GM21576 (cell line): ENCODE data around the gene C9orf72.
"Not testable (repeated sequence)": the region's sequence is repeated elsewhere in the genome, so short reads cannot be mapped to it uniquely, and the experiment has no call there.

Experiments
- ATAC-seq: cut with Tn5 transposase; IDR thresholded peaks from one replicate; pipeline ENCODE4 v1.9.1; 2021; ENCODE audit warnings: mild to moderate bottlenecking, moderate library complexity; ENCODE audit not compliant: unreplicated experiment

The C9orf72 gene

GRCh38 chr9:27572918-27573633 is at the start of gene C9orf72:
Gene C9orf72, minus strand, starts transcription at chr9:27573481. Its CDS starts 6,361 bp downstream, at chr9:27567120.
- peak; percentile 47 for ATAC-seq

- no peak for ATAC-seq
Observed at GRCh38 chr9:27622693-27623340, 49.5 kb upstream of the C9orf72 start.

GRCh38 chr9:27619743-27620142 is 46.5 kb upstream of the C9orf72 start:
- ATAC-seq, result no peak

GRCh38 chr9:27618066-27618465 is 44.8 kb upstream of the C9orf72 start:
- ATAC-seq, result no peak

- no peak for ATAC-seq
Observed at GRCh38 chr9:27614551-27614950, 41.3 kb upstream of the C9orf72 start.

- ATAC-seq, result not testable (repeated sequence)
Observed at GRCh38 chr9:27612036-27612435, 38.8 kb upstream of the C9orf72 start.

- no peak for ATAC-seq
Observed at GRCh38 chr9:27610622-27611021, 37.3 kb upstream of the C9orf72 start.

- no peak for ATAC-seq
Observed at GRCh38 chr9:27602954-27603353, 29.7 kb upstream of the C9orf72 start.

GRCh38 chr9:27602142-27602861 is 29.0 kb upstream of the C9orf72 start:
- no peak for ATAC-seq

GRCh38 chr9:27601396-27601795 is 28.1 kb upstream of the C9orf72 start:
- ATAC-seq, result no peak

- no peak for ATAC-seq
Observed at GRCh38 chr9:27600256-27600655, 27.0 kb upstream of the C9orf72 start.

GRCh38 chr9:27599870-27600238 is 26.6 kb upstream of the C9orf72 start:
- ATAC-seq, result no peak

- no peak for ATAC-seq
Observed at GRCh38 chr9:27599102-27599869, 26.0 kb upstream of the C9orf72 start.

GRCh38 chr9:27595733-27596132 is 22.5 kb upstream of the C9orf72 start:
- no peak for ATAC-seq

- ATAC-seq, result no peak
Observed at GRCh38 chr9:27591672-27592071, 18.4 kb upstream of the C9orf72 start.

GRCh38 chr9:27591093-27591492 is 17.8 kb upstream of the C9orf72 start:
- ATAC-seq, result no peak

- ATAC-seq, result no peak
Observed at GRCh38 chr9:27590651-27591050, 17.4 kb upstream of the C9orf72 start.

- ATAC-seq, result no peak
Observed at GRCh38 chr9:27589462-27589861, 16.2 kb upstream of the C9orf72 start.

GRCh38 chr9:27586304-27586703 is 13.0 kb upstream of the C9orf72 start:
- no peak for ATAC-seq

- no peak for ATAC-seq
Observed at GRCh38 chr9:27584931-27585330, 11.7 kb upstream of the C9orf72 start.

- no peak for ATAC-seq
Observed at GRCh38 chr9:27582794-27583193, 9.5 kb upstream of the C9orf72 start.
